ENCODE data around the gene C3orf18. TPM values are rescaled to one million over a fixed set of nuclear protein-coding genes. Genes with fewer than 3 reads are reported as not detected.
A peak's percentile ranks its signal among the peaks of the same experiment; 100 is the strongest.

Gene C3orf18
- total and polyA plus RNA-seq, 2 experiments from 2014 or later, result 2.4 to 7.7 TPM

- DNase-seq (ENCODE audit: low spot score) (no peak), ATAC-seq (0 out of 3 replicates have a peak, but pooled peaks have one; percentile 26)
- no peaks in the 10 kb centered on the region for H3K27me3 Mint-ChIP-seq (ENCODE audit: insufficient read depth, low read depth, poor library complexity)
- Histone ChIP-seq H3K27me3 (ENCODE audit: insufficient read depth) (no peaks in the 10 kb centered on the region), H3K4me3 (no peak overlapping the region), H3K27ac (ENCODE audit: low read depth) (no peak overlapping the region), H3K4me1 (ENCODE audit: insufficient read depth) (no peaks in the 10 kb centered on the region), H3K36me3 (ENCODE audit: insufficient read depth) (no peaks in the 10 kb centered on the region), H3K4me2 (no peak overlapping the region), H3F3A (replicated peaks; ENCODE audit: low read depth) (no peaks in the 10 kb centered on the region), H4K20me1 (replicated peaks; ENCODE audit: insufficient read depth) (no peaks in the 10 kb centered on the region), H3K79me2 (replicated peaks; ENCODE audit: insufficient read depth) (no peaks in the 10 kb centered on the region), H2AFZ (no peak overlapping the region), H3K9me2 (ENCODE audit: insufficient read depth) (no peaks in the 10 kb centered on the region)
- peaks cover 3% of the 10 kb centered on the region; the same call in 2 of the 3 replicates for H3K36me3 Mint-ChIP-seq (ENCODE audit: low read depth)
- no peak overlapping the region for H3K4me3 Mint-ChIP-seq
- no peaks in the 10 kb centered on the region for H3K9me3 Mint-ChIP-seq
- H3K4me1 Mint-ChIP-seq, result peaks cover 6% of the 10 kb centered on the region
- TF ChIP-seq JUNB (IDR thresholded peaks at IDR 0.05; ENCODE audit: unreplicated experiment) (no peak), EZH2 (IDR thresholded peaks at IDR 0.05; ENCODE audit: low read depth, unreplicated experiment) (no peak), ZNF462 (CRISPR knock-in tag; IDR thresholded peaks at IDR 0.05) (no peak), EZH2phosphoT487 (IDR thresholded peaks at IDR 0.05; ENCODE audit: unreplicated experiment) (no peak), ETS1 (IDR thresholded peaks at IDR 0.05) (no peak), NANOG (IDR thresholded peaks at IDR 0.05; ENCODE audit: borderline replicate concordance) (no peak), REST (IDR thresholded peaks at IDR 0.05; ENCODE audit: unreplicated experiment) (no peak), POLR2AphosphoS5 (IDR thresholded peaks at IDR 0.05; ENCODE audit: low read depth) (no peak), CTCF (conservative IDR thresholded peaks at IDR 0.05; ENCODE audit: low read depth in 2 of 2) (no peak), CREB1 (CRISPR knock-in tag; IDR thresholded peaks at IDR 0.05; ENCODE audit: low read depth) (no peak), ZNF331 (CRISPR knock-in tag; IDR thresholded peaks at IDR 0.05; ENCODE audit: low read depth) (no peak), ZNF114 (CRISPR knock-in tag; IDR thresholded peaks at IDR 0.05) (no peak), STAT1 (IDR thresholded peaks at IDR 0.05; ENCODE audit: unreplicated experiment) (no peak)
- H3K27ac Mint-ChIP-seq, result no peak overlapping the region
Observed at GRCh38 chr3:50580683-50581458, 13.3 kb upstream of the C3orf18 start.

Measured in GM23338 (cell line).